IMR-90 (cell line): ENCODE data around the gene PHF19. TPM values are rescaled to one million over a fixed set of nuclear protein-coding genes. Genes with fewer than 3 reads are reported as not detected.

Experiments used
- ATAC-seq: fragments of 200-7000 bp; cut with Tn5 transposase; 2 replicates; pipeline ENCODE4 v1.9.1; 2020; ENCODE audit warnings: low read depth, mild to moderate bottlenecking, moderate library complexity
- BruUV-seq: library from RNA; stranded (reverse); fragments of 400-500 nt; replicated peaks from 2 replicates; lab custom pipeline; 2021; lab: Mats Ljungman, UMichigan
- CTCF ChIA-PET: fragments of 300-600 bp; formaldehyde crosslinking; extraction: SDS; loops from one replicate; lab custom pipeline; 2021; ENCODE audit warnings: antibody characterized with exemption; lab: Yijun Ruan, JAX
- POLR2A ChIA-PET: fragments of 300-600 bp; sonication (Branson Sonifier 250); formaldehyde crosslinking; loops from one replicate; lab custom pipeline; 2022; ENCODE audit warnings: antibody characterized with exemption; ENCODE audit not compliant: unreplicated experiment; lab: Charles Lee
- DNase-seq: peaks from one replicate; pipeline ENCODE4 v3.0.0; 2013
- H2AFZ ChIP-seq: replicated peaks from 2 replicates; pipeline ENCODE3; 2013; ENCODE audit warnings: low read length, mild to moderate bottlenecking; ENCODE audit not compliant: poor library complexity
- H2AK5ac ChIP-seq: 2 replicates; pipeline ENCODE4 v1.6.1; 2013; ENCODE audit warnings: low read depth, low read length, inconsistent platforms
- H2AK9ac ChIP-seq: replicated peaks from 2 replicates; pipeline ENCODE3; 2013; ENCODE audit warnings: mild to moderate bottlenecking, low read depth, low read length, moderate library complexity; ENCODE audit not compliant: poor library complexity
- H2BK120ac ChIP-seq: 2 replicates; pipeline ENCODE4 v1.6.1; 2013; ENCODE audit warnings: low read depth, low read length, inconsistent platforms
- H2BK15ac ChIP-seq: 3 replicates; pipeline ENCODE4 v1.6.1; 2013; ENCODE audit warnings: low read depth, low read length, inconsistent platforms
- H2BK20ac ChIP-seq: 2 replicates; pipeline ENCODE4 v1.6.1; 2013; ENCODE audit warnings: low read depth, mild to moderate bottlenecking, inconsistent platforms, low read length, moderate library complexity
- H2BK5ac ChIP-seq: 2 replicates; pipeline ENCODE4 v1.6.1; 2013; ENCODE audit warnings: mild to moderate bottlenecking, low read depth, low read length, inconsistent platforms; ENCODE audit not compliant: poor library complexity, severe bottlenecking
- H3K14ac ChIP-seq: replicated peaks from 2 replicates; pipeline ENCODE4 v1.6.1; 2013; ENCODE audit warnings: low read depth, low read length, inconsistent platforms
- H3K18ac ChIP-seq: 2 replicates; pipeline ENCODE4 v1.6.1; 2013; ENCODE audit warnings: low read depth, low read length, control low read depth
- H3K23ac ChIP-seq: 2 replicates; pipeline ENCODE4 v1.6.1; 2013; ENCODE audit warnings: low read depth, low read length, inconsistent platforms
- H3K27ac ChIP-seq: 2 replicates; pipeline ENCODE4 v1.5.1; 2013; ENCODE audit warnings: mild to moderate bottlenecking, control low read depth, low read length; ENCODE audit not compliant: insufficient read depth
- H3K27me3 ChIP-seq: 2 replicates; pipeline ENCODE4 v1.6.1; 2013; ENCODE audit warnings: low read length; ENCODE audit not compliant: control insufficient read depth, insufficient read depth
- H3K36me3 ChIP-seq: 2 replicates; pipeline ENCODE4 v1.6.1; 2013; ENCODE audit warnings: low read length, mixed read lengths; ENCODE audit not compliant: control insufficient read depth, insufficient read depth
- H3K4ac ChIP-seq: 2 replicates; pipeline ENCODE4 v1.6.1; 2013; ENCODE audit warnings: low read depth, low read length, inconsistent platforms
- H3K4me1 ChIP-seq: 2 replicates; pipeline ENCODE4 v1.6.1; 2013; ENCODE audit warnings: low read length, mixed read lengths; ENCODE audit not compliant: control insufficient read depth, insufficient read depth
- H3K4me2 ChIP-seq: 2 replicates; pipeline ENCODE4 v1.6.1; 2013; ENCODE audit warnings: low read depth, mild to moderate bottlenecking, control low read depth, low read length, moderate library complexity
- H3K4me3 ChIP-seq: 2 replicates; pipeline ENCODE4 v1.5.1; 2013; ENCODE audit warnings: low read depth, mild to moderate bottlenecking, control low read depth, low read length, moderate library complexity; ENCODE audit not compliant: insufficient read depth
- H3K56ac ChIP-seq: 2 replicates; pipeline ENCODE4 v1.6.1; 2013; ENCODE audit warnings: low read length, inconsistent platforms; ENCODE audit not compliant: insufficient read depth; ENCODE audit errors: extremely low read depth
- H3K79me1 ChIP-seq, 2 experiments: 2 replicates each; pipeline ENCODE4 v1.6.1; 2013; ENCODE audit warnings: low read length in 2 of 2, inconsistent platforms in 1 of 2, low read depth in 1 of 2
- H3K9ac ChIP-seq: 2 replicates; pipeline ENCODE4 v1.6.1; 2013; ENCODE audit warnings: low read depth, low read length, control low read depth
- H3K9me1 ChIP-seq: 2 replicates; pipeline ENCODE4 v1.6.1; 2013; ENCODE audit warnings: low read length, inconsistent platforms; ENCODE audit not compliant: insufficient read depth
- H3K9me3 ChIP-seq: 2 replicates; pipeline ENCODE4 v1.6.1; 2013; ENCODE audit warnings: low read length; ENCODE audit not compliant: control insufficient read depth, insufficient read depth
- H4K20me1 ChIP-seq: 2 replicates; pipeline ENCODE4 v1.6.1; 2013; ENCODE audit warnings: low read length, inconsistent platforms; ENCODE audit not compliant: insufficient read depth
- H4K5ac ChIP-seq: 2 replicates; pipeline ENCODE4 v1.6.1; 2013; ENCODE audit warnings: mild to moderate bottlenecking, low read depth, low read length, control low read depth
- H4K8ac ChIP-seq, 2 experiments: 2 replicates each; pipeline ENCODE4 v1.6.1; 2013; ENCODE audit warnings: low read depth in 2 of 2, low read length in 2 of 2, control low read depth in 1 of 2, inconsistent platforms in 1 of 2
- H4K91ac ChIP-seq: 2 replicates; pipeline ENCODE4 v1.6.1; 2013; ENCODE audit warnings: low read depth, low read length, inconsistent platforms; ENCODE audit not compliant: insufficient read depth
- BHLHE40 ChIP-seq: fragments of 150-350 bp; IDR thresholded peaks from 2 replicates; pipeline ENCODE4 v1.6.1; 2016; ENCODE audit warnings: mild to moderate bottlenecking, low read depth, low read length
- CEBPB ChIP-seq: IDR thresholded peaks from 2 replicates; pipeline ENCODE4 v1.6.1; 2012; ENCODE audit warnings: low read depth, low read length, improper control_type of control experiment
- CHD1 ChIP-seq: IDR thresholded peaks from 2 replicates; pipeline ENCODE4 v1.6.1; 2012; ENCODE audit warnings: low read depth, low read length, improper control_type of control experiment
- ELK1 ChIP-seq: fragments of 150-350 bp; IDR thresholded peaks from 2 replicates; pipeline ENCODE4 v1.6.1; 2016; ENCODE audit warnings: low read depth, mild to moderate bottlenecking, low read length, moderate library complexity, borderline replicate concordance
- FOS ChIP-seq: fragments of 150-350 bp; IDR thresholded peaks from 2 replicates; pipeline ENCODE4 v1.6.1; 2016; ENCODE audit warnings: low read depth, low read length
- MAFK ChIP-seq: IDR thresholded peaks from 2 replicates; pipeline ENCODE4 v1.6.1; 2012; ENCODE audit warnings: low read depth, low read length, improper control_type of control experiment
- MAZ ChIP-seq: IDR thresholded peaks from 2 replicates; pipeline ENCODE4 v1.6.1; 2012; ENCODE audit warnings: low read depth, mild to moderate bottlenecking, low read length, improper control_type of control experiment, moderate library complexity, borderline replicate concordance
- MXI1 ChIP-seq: IDR thresholded peaks from 2 replicates; pipeline ENCODE4 v1.6.1; 2012; ENCODE audit warnings: low read depth, mild to moderate bottlenecking, low read length, moderate library complexity, borderline replicate concordance
- NFE2L2 ChIP-seq: fragments of 150-350 bp; IDR thresholded peaks from 2 replicates; pipeline ENCODE4 v1.6.1; 2016; ENCODE audit warnings: low read depth, mild to moderate bottlenecking, low read length
- POLR2A ChIP-seq: IDR thresholded peaks from 2 replicates; pipeline ENCODE4 v1.6.1; 2012; ENCODE audit warnings: mild to moderate bottlenecking, low read depth, low read length
- RAD21 ChIP-seq: IDR thresholded peaks from 2 replicates; pipeline ENCODE4 v1.6.1; 2012; ENCODE audit warnings: low read length, improper control_type of control experiment
- RCOR1 ChIP-seq: IDR thresholded peaks from 2 replicates; pipeline ENCODE4 v1.6.1; 2012; ENCODE audit warnings: mild to moderate bottlenecking, low read length, improper control_type of control experiment; ENCODE audit not compliant: insufficient replicate concordance
- RFX5 ChIP-seq: IDR thresholded peaks from 2 replicates; pipeline ENCODE4 v1.8.0; 2012; ENCODE audit warnings: low read depth, mild to moderate bottlenecking, low read length, moderate library complexity
- SMC3 ChIP-seq: fragments of 150-350 bp; IDR thresholded peaks from 2 replicates; pipeline ENCODE4 v1.6.1; 2016; ENCODE audit warnings: low read depth, mild to moderate bottlenecking, antibody characterized with exemption, low read length, moderate library complexity
- WGBS, 2 experiments: methylation state at CpG; one replicate each; pipeline versions ENCODE4 v1.1.5 to v1.1.7; 2013; ENCODE audit warnings: missing lambda C conversion rate in 2 of 2; ENCODE audit not compliant: insufficient read length in 1 of 2; ENCODE audit errors: extremely low coverage in 2 of 2; 5-methylcytosine and 5-hydroxymethylcytosine counted together
- dilution Hi-C: fragments of 300-500 bp; cut with HindIII; formaldehyde crosslinking; loops from one replicate; pipeline ENCODE4 v1.14.3; 2018; ENCODE audit warnings: low sequenced_read_pairs; ENCODE audit not compliant: unreplicated experiment
- in situ Hi-C: fragments of 300-500 bp; cut with MboI; formaldehyde crosslinking; loops from 3 replicates; pipeline ENCODE4 v1.14.3; 2019; ENCODE audit warnings: low sequenced_read_pairs, inconsistent platforms, mixed read lengths
- intact Hi-C: fragments of 100-400 bp; cut with micrococcal nuclease; formaldehyde crosslinking; loops from 2 replicates; pipeline ENCODE4 v1.10.0; 2022
- polyA plus RNA-seq, 3 experiments: library from polyadenylated mRNA; depleted of rRNA; stranded (reverse); fragments of >200 nt; gene quantifications; 2 replicates each; pipeline ENCODE4 v1.2.3, GENCODE V29; 2012; ENCODE audit warnings: low replicate concordance in 1 of 3
- total RNA-seq: library from RNA; depleted of rRNA; stranded (reverse); fragments of >200 nt; gene quantifications from 2 replicates; pipeline ENCODE4 v1.2.3, GENCODE V29; 2012
- TF ChIP-seq, protein P1 (sequence below): conservative IDR thresholded peaks from 2 replicates; pipeline ENCODE4 v1.5.1; 2012; ENCODE audit warnings: mild to moderate bottlenecking, low read depth, low read length, improper control_type of control experiment
- TF ChIP-seq, protein P2 (sequence below): fragments of 150-350 bp; IDR thresholded peaks from 2 replicates; pipeline ENCODE4 v1.6.1; 2017; ENCODE audit warnings: mild to moderate bottlenecking, antibody characterized with exemption, low read length, low read depth

The PHF19 gene
- total and polyA plus RNA-seq, 2 of the 4 experiments (the other 2 are of a cell fraction): 37.6 to 55.6 TPM

DNA sequence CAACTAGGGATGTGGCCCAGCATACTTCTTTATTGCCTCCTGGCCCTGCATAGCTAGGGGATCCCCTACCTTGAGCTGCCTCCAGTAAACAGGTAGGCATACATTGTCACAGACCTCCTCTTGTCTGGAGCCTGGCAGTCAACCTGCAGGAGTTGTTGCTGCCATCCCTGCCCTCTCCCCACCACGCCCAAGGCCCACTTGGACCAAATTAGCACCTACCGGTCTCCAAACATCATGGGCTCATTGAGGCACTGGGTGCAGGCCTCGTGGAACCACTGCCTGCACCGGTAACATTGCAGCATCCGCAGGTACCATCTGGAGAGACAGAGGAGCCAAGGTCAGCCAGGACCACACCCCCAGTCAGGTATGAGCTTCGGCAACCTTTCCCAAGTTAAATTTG, 10.3 kb downstream of the PHF19 start:
- dilution Hi-C loops: no loop called here
- Histone ChIP-seq H3K36me3 (peaks cover 30% of the 10 kb centered on the region), H4K8ac (no peak overlapping the region), H3K27ac (no peak overlapping the region), H3K9me3 (no peaks in the 10 kb centered on the region), H4K20me1 (no peaks in the 10 kb centered on the region), H3K27me3 (no peaks in the 10 kb centered on the region), H2AK5ac (no peak overlapping the region), H3K4me1 (peaks cover 8% of the 10 kb centered on the region), H2BK120ac (no peak overlapping the region), H2AFZ (no peak overlapping the region), H2BK15ac (no peak overlapping the region), H3K23ac (no peak overlapping the region), H2AK9ac (peak overlapping the region; percentile 6), H3K14ac (no peak overlapping the region), H3K56ac (no peak overlapping the region), H3K79me1 (peaks cover 7 to 33% of the 10 kb centered on the region in 2 experiments), H3K9ac (no peak overlapping the region), H4K5ac (no peak overlapping the region), H3K18ac (no peak overlapping the region), H4K91ac (no peak overlapping the region), H2BK5ac (no peak overlapping the region), H3K4me3 (no peak overlapping the region), H3K4me2 (no peak overlapping the region), H2BK20ac (no peak overlapping the region), H3K4ac (no peak overlapping the region), H3K9me1 (peaks cover 18% of the 10 kb centered on the region)
- CTCF ChIA-PET: no interaction called here
- TF ChIP-seq CEBPB (no peak), MXI1 (no peak), FOS (no peak), RAD21 (no peak), NFE2L2 (no peak), RCOR1 (no peak), MAFK (no peak), ELK1 (no peak), MAZ (no peak), BHLHE40 (no peak), SMC3 (no peak), RFX5 (no peak), POLR2A (no peak), CHD1 (no peak)
- TF ChIP-seq, protein P1, sequence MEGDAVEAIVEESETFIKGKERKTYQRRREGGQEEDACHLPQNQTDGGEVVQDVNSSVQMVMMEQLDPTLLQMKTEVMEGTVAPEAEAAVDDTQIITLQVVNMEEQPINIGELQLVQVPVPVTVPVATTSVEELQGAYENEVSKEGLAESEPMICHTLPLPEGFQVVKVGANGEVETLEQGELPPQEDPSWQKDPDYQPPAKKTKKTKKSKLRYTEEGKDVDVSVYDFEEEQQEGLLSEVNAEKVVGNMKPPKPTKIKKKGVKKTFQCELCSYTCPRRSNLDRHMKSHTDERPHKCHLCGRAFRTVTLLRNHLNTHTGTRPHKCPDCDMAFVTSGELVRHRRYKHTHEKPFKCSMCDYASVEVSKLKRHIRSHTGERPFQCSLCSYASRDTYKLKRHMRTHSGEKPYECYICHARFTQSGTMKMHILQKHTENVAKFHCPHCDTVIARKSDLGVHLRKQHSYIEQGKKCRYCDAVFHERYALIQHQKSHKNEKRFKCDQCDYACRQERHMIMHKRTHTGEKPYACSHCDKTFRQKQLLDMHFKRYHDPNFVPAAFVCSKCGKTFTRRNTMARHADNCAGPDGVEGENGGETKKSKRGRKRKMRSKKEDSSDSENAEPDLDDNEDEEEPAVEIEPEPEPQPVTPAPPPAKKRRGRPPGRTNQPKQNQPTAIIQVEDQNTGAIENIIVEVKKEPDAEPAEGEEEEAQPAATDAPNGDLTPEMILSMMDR: no peak
- TF ChIP-seq, protein P2, sequence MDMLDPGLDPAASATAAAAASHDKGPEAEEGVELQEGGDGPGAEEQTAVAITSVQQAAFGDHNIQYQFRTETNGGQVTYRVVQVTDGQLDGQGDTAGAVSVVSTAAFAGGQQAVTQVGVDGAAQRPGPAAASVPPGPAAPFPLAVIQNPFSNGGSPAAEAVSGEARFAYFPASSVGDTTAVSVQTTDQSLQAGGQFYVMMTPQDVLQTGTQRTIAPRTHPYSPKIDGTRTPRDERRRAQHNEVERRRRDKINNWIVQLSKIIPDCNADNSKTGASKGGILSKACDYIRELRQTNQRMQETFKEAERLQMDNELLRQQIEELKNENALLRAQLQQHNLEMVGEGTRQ: no peak
- intact Hi-C loops: loop anchor here (2.0 kb wide), 1 partner anchor 22 kb away; no protein-coding TSS in a partner anchor
- BruUV-seq: no TSS peak
- 97% methylated on average over 5 of the region's 6 CpGs; no CpG with 5 or more reads in 1 of the 2 experiments for WGBS, 2 experiments
- POLR2A ChIA-PET: no interaction called here
- in situ Hi-C loops: no loop called here
- ATAC-seq: no peak
- no peak for DNase-seq
